Measurements from ENCODE around the gene CLEC6A. TPM values are rescaled to one million over a fixed set of nuclear protein-coding genes. Genes with fewer than 3 reads are reported as not detected.

CLEC6A gene
- total RNA-seq, 4 donors from 2014 or later: not detected

- Histone ChIP-seq H3K27ac (no peak overlapping the region), H3K36me3 (no peaks in the 10 kb centered on the region), H3K4me3 (no peak overlapping the region), H3K9me3 (no peaks in the 10 kb centered on the region), H3K27me3 (peaks cover 0 to 2% (median 0%) of the 10 kb centered on the region in 4 donors), H3K4me1 (no peaks in the 10 kb centered on the region)
- DNase-seq: no peak
- intact Hi-C loops (cut with DNase I): no loop called here
- no peak for TF ChIP-seq POLR2A (IDR thresholded peaks at IDR 0.05)
- no peak for TF ChIP-seq CTCF (IDR thresholded peaks at IDR 0.05)
- WGBS, 2 donors: 38 to 48% methylated on average over 2 of the region's 7 CpGs
Measured at GRCh38 chr12:8449355-8449859, 6.4 kb upstream of the CLEC6A start.

GRCh38 chr12:8452036-8452435 lies 3.7 kb upstream of the CLEC6A start:
- Histone ChIP-seq H3K27ac (no peak overlapping the region), H3K9me3 (no peaks in the 10 kb centered on the region), H3K4me1 (no peaks in the 10 kb centered on the region), H3K27me3 (peaks cover 0 to 2% (median 0%) of the 10 kb centered on the region in 4 donors), H3K4me3 (no peak overlapping the region), H3K36me3 (no peaks in the 10 kb centered on the region)
- DNase-seq: no peak
- TF ChIP-seq POLR2A (IDR thresholded peaks at IDR 0.05) (no peak), CTCF (IDR thresholded peaks at IDR 0.05) (no peak)
- 92% methylated on average over 12 of the region's 12 CpGs for WGBS, 2 donors
- intact Hi-C loops (cut with DNase I): no loop called here

GRCh38 chr12:8453021-8453513 lies 2.7 kb upstream of the CLEC6A start:
- H3K4me3 ChIP-seq: no peak overlapping the region
- TF ChIP-seq CTCF (IDR thresholded peaks at IDR 0.05) (no peak), POLR2A (IDR thresholded peaks at IDR 0.05) (no peak)
- H3K36me3 ChIP-seq: no peaks in the 10 kb centered on the region
- H3K27me3 ChIP-seq: peaks cover 0 to 2% (median 0%) of the 10 kb centered on the region in 4 donors
- no peak for DNase-seq
- no peaks in the 10 kb centered on the region for H3K4me1 ChIP-seq
- H3K27ac ChIP-seq: no peak overlapping the region
- H3K9me3 ChIP-seq: no peaks in the 10 kb centered on the region
- intact Hi-C loops (cut with DNase I): no loop called here
- 21 to 33% methylated on average over 4 of the region's 4 CpGs for WGBS, 2 donors

GRCh38 chr12:8453796-8454195 lies 2.0 kb upstream of the CLEC6A start:
- Histone ChIP-seq H3K9me3 (no peaks in the 10 kb centered on the region), H3K4me1 (no peaks in the 10 kb centered on the region), H3K4me3 (no peak overlapping the region), H3K27ac (no peak overlapping the region), H3K36me3 (no peaks in the 10 kb centered on the region), H3K27me3 (peaks cover 0 to 2% (median 0%) of the 10 kb centered on the region in 4 donors)
- no peak for DNase-seq
- 22 to 26% methylated on average over 1 of the region's 1 CpG for WGBS, 2 donors
- TF ChIP-seq POLR2A (IDR thresholded peaks at IDR 0.05): no peak
- no peak for TF ChIP-seq CTCF (IDR thresholded peaks at IDR 0.05)
- intact Hi-C loops (cut with DNase I): no loop called here

- Histone ChIP-seq H3K4me3 (no peak overlapping the region), H3K36me3 (no peaks in the 10 kb centered on the region), H3K27me3 (peaks cover 0 to 2% (median 0%) of the 10 kb centered on the region in 4 donors), H3K4me1 (no peaks in the 10 kb centered on the region), H3K9me3 (no peaks in the 10 kb centered on the region), H3K27ac (no peak overlapping the region)
- DNase-seq: no peak
- TF ChIP-seq POLR2A (IDR thresholded peaks at IDR 0.05) (no peak), CTCF (IDR thresholded peaks at IDR 0.05) (no peak)
- intact Hi-C loops (cut with DNase I): no loop called here
Measured at GRCh38 chr12:8455271-8455670, 491 bp upstream of the CLEC6A start.
